Panc1 (cell line): Measurements from ENCODE around the gene GLT8D2. TPM values are rescaled to one million over a fixed set of nuclear protein-coding genes. Genes with fewer than 3 reads are reported as not detected.

Experiments
- ATAC-seq: fragments of 200-7000 bp; cut with Tn5 transposase; 2 replicates; pipeline ENCODE4 v1.9.1; 2020; ENCODE audit warnings: mild to moderate bottlenecking, moderate library complexity
- BruUV-seq: library from RNA; stranded (reverse); fragments of 400-500 nt; replicated peaks from 2 replicates; lab custom pipeline; 2021; lab: Mats Ljungman, UMichigan
- CTCF ChIA-PET: fragments of 300-600 bp; sonication (Branson Sonifier 250); formaldehyde crosslinking; loops from one replicate; lab custom pipeline; 2022; ENCODE audit warnings: antibody characterized with exemption; lab: Charles Lee
- POLR2A ChIA-PET: fragments of 300-600 bp; sonication (Branson Sonifier 250); formaldehyde crosslinking; loops from one replicate; lab custom pipeline; 2022; ENCODE audit warnings: antibody characterized with exemption; lab: Charles Lee
- DNase-seq: peaks from one replicate; pipeline ENCODE4 v3.0.0-alpha.2; 2010; ENCODE audit warnings: low read depth, low spot score
- H3K27ac ChIP-seq: 2 replicates; pipeline ENCODE4 v1.5.1; 2011; ENCODE audit warnings: mild to moderate bottlenecking, low read length, inconsistent platforms
- H3K27me3 ChIP-seq: fragments of 200-500 bp; sonication (Bioruptor generic); 2 replicates; pipeline ENCODE4 v1.6.0; 2014; ENCODE audit warnings: low read length, inconsistent platforms; ENCODE audit not compliant: control insufficient read depth, insufficient read depth
- H3K36me3 ChIP-seq: fragments of 200-500 bp; sonication (Bioruptor generic); 2 replicates; pipeline ENCODE4 v1.5.1; 2014; ENCODE audit warnings: inconsistent platforms, mild to moderate bottlenecking, low read length, moderate library complexity; ENCODE audit not compliant: control insufficient read depth, insufficient read depth
- H3K4me1 ChIP-seq: 2 replicates; pipeline ENCODE4 v1.5.1; 2011; ENCODE audit warnings: inconsistent platforms, mild to moderate bottlenecking, low read length, moderate library complexity; ENCODE audit not compliant: control insufficient read depth, insufficient read depth
- H3K4me3 ChIP-seq, 2 experiments: 2 replicates each; pipeline ENCODE4 v1.5.1; 2011 to 2012; ENCODE audit warnings: low read depth in 2 of 2, low read length in 2 of 2, mild to moderate bottlenecking in 2 of 2, inconsistent platforms in 1 of 2, moderate library complexity in 1 of 2
- H3K9me3 ChIP-seq: fragments of 200-500 bp; sonication (Bioruptor generic); 2 replicates; pipeline ENCODE4 v1.5.1; 2014; ENCODE audit warnings: low read depth, mild to moderate bottlenecking, inconsistent platforms, low read length, moderate library complexity; ENCODE audit not compliant: control insufficient read depth, insufficient read depth
- CTCF ChIP-seq: fragments of 450-650 bp; IDR thresholded peaks from 2 replicates; pipeline ENCODE4 v1.5.1; 2017; ENCODE audit warnings: mild to moderate bottlenecking
- POLR2AphosphoS5 ChIP-seq: IDR thresholded peaks from 2 replicates; pipeline ENCODE4 v1.6.1; 2012; ENCODE audit warnings: mild to moderate bottlenecking, low read depth, low read length, moderate library complexity
- REST ChIP-seq, 2 experiments: IDR thresholded peaks; 2 replicates each; pipeline ENCODE4 v1.6.1; 2011 to 2012; ENCODE audit warnings: low read depth in 2 of 2, control low read depth in 1 of 2, low read length in 1 of 2, mild to moderate bottlenecking in 1 of 2, moderate library complexity in 1 of 2; ENCODE audit not compliant: insufficient read depth in 1 of 2
- SIN3A ChIP-seq: IDR thresholded peaks from 2 replicates; pipeline ENCODE4 v1.6.1; 2012; ENCODE audit warnings: low read depth, mild to moderate bottlenecking, low read length, moderate library complexity, borderline replicate concordance; ENCODE audit not compliant: insufficient read depth
- TCF7L2 ChIP-seq: IDR thresholded peaks from 2 replicates; pipeline ENCODE4 v1.6.1; 2011; ENCODE audit warnings: mild to moderate bottlenecking, low read depth, low read length, inconsistent platforms
- in situ Hi-C: cut with HindIII; loops from 2 replicates; pipeline ENCODE4 v1.10.0; 2016; ENCODE audit warnings: low sequenced_read_pairs, low pct_unique_long_range_greater_than_20kb
- intact Hi-C: fragments of 100-400 bp; cut with micrococcal nuclease; formaldehyde crosslinking; loops from one replicate; pipeline ENCODE4 v1.10.0; 2022; ENCODE audit not compliant: unreplicated experiment
- total RNA-seq: library from RNA; stranded (reverse); gene quantifications from one replicate; pipeline ENCODE4 v1.2.1, GENCODE V29; 2021; ENCODE audit not compliant: unreplicated experiment

Gene GLT8D2
- total RNA-seq, 1 experiment from 2014 or later: 0.54 TPM

- CTCF ChIA-PET: no interaction called here
- DNase-seq: no peak
Observed at GRCh38 chr12:103994235-103994634, 55.8 kb downstream of the GLT8D2 start.

GRCh38 chr12:103986829-103987228 lies 63.2 kb downstream of the GLT8D2 start:
- POLR2A ChIA-PET: no interaction called here
- H3K9me3 ChIP-seq: no peaks in the 10 kb centered on the region
- no peaks in the 10 kb centered on the region for H3K4me1 ChIP-seq
- H3K36me3 ChIP-seq: peaks cover 35% of the 10 kb centered on the region
- BruUV-seq: no TSS peak
- H3K4me3 ChIP-seq: no peak overlapping the region
- in situ Hi-C loops (no loop called here), intact Hi-C loops (no loop called here)
- H3K27ac ChIP-seq: no peak overlapping the region
- DNase-seq (no peak), ATAC-seq (no peak)
- TF ChIP-seq REST (IDR thresholded peaks at IDR 0.05; ENCODE audit: insufficient read depth in 1 of 2, low read depth in 2 of 2, low read length in 1 of 2): no peak
- TF ChIP-seq CTCF: no peak
- no peak for TF ChIP-seq POLR2AphosphoS5
- TF ChIP-seq TCF7L2: no peak
- no peak for TF ChIP-seq SIN3A
- H3K27me3 ChIP-seq: no peaks in the 10 kb centered on the region
- CTCF ChIA-PET: no interaction called here

More at GRCh38 chr12:103994235-103994634, 55.8 kb downstream of the GLT8D2 start:
- H3K4me1 ChIP-seq: no peaks in the 10 kb centered on the region
- POLR2A ChIA-PET: no interaction called here
- intact Hi-C loops: no loop called here
- TF ChIP-seq POLR2AphosphoS5 (no peak), SIN3A (no peak), TCF7L2 (no peak), REST (IDR thresholded peaks at IDR 0.05; ENCODE audit: insufficient read depth in 1 of 2, low read depth in 2 of 2, low read length in 1 of 2) (no peak), CTCF (no peak)
- 0 out of 2 replicates have a peak, but pooled peaks cover 3% of the 10 kb centered on the region for H3K36me3 ChIP-seq
- H3K27me3 ChIP-seq: no peaks in the 10 kb centered on the region; the same call in 1 of the 2 replicates
- no TSS peak for BruUV-seq
- no peak overlapping the region for H3K4me3 ChIP-seq
- H3K9me3 ChIP-seq: no peaks in the 10 kb centered on the region
- in situ Hi-C loops: no loop called here
- H3K27ac ChIP-seq: no peak overlapping the region
- ATAC-seq: no peak
